Stomach (tissue), 9 donors: ENCODE data around the gene LRP3. TPM values are rescaled to one million over a fixed set of nuclear protein-coding genes. Genes with fewer than 3 reads are reported as not detected.

Source experiments
- DNase-seq, 2 donors: peaks; one replicate each; pipeline versions ENCODE4 v3.0.0 to v3.0.0-alpha.2; 2013 to 2019
- H3K27ac ChIP-seq, 5 donors: fragments of 200-600 bp in 4 of 5; sonication (generic) in 4 of 5; one replicate each; pipeline ENCODE4 v1.5.1; 2013 to 2019; ENCODE audit warnings: mild to moderate bottlenecking in 1 of 5, moderate library complexity in 1 of 5
- H3K27me3 ChIP-seq, 3 donors: fragments of 200-600 bp; sonication (generic); one replicate each; pipeline ENCODE4 v1.5.1; 2017 to 2019; ENCODE audit warnings: mixed run types in 1 of 3
- H3K36me3 ChIP-seq, 4 donors: fragments of 200-600 bp; sonication (generic); 1 replicate in 3 of 4; 2 replicates in 1 of 4; pipeline ENCODE4 v1.5.1; 2016 to 2019
- H3K4me1 ChIP-seq, 4 donors: fragments of 200-600 bp; sonication (generic); one replicate each; pipeline ENCODE4 v1.5.1; 2016 to 2019
- H3K4me3 ChIP-seq, 4 donors: fragments of 200-600 bp; sonication (generic) in 3 of 4; one replicate each; pipeline ENCODE4 v1.5.1; 2016 to 2019; ENCODE audit warnings: mild to moderate bottlenecking in 1 of 4
- H3K9me3 ChIP-seq, 4 donors: fragments of 200-600 bp; sonication (generic); one replicate each; pipeline ENCODE4 v1.5.1; 2016 to 2019
- EP300 ChIP-seq: sonication (generic); formaldehyde crosslinking; IDR thresholded peaks from one replicate; pipeline ENCODE4 v1.6.1; 2017; ENCODE audit warnings: antibody characterized with exemption
- POLR2A ChIP-seq, 4 donors: fragments of 450-650 bp; IDR thresholded peaks; one replicate each; pipeline ENCODE4 v1.6.1; 2016; ENCODE audit warnings: antibody characterized with exemption in 4 of 4, control low read depth in 2 of 4, mild to moderate bottlenecking in 1 of 4, moderate library complexity in 1 of 4
- POLR2AphosphoS5 ChIP-seq, 3 donors: sonication (generic); formaldehyde crosslinking; IDR thresholded peaks; one replicate each; pipeline ENCODE4 v1.6.1; 2016; ENCODE audit warnings: antibody characterized with exemption in 3 of 3
- WGBS, 5 donors: extraction: QIAGEN DNeasy Blood & Tissue Kit in 3 of 5; methylation state at CpG; one replicate each; pipeline versions ENCODE4 v1.1.5 to v1.1.7; 2013 to 2018; 5-methylcytosine and 5-hydroxymethylcytosine counted together
- intact Hi-C: fragments of 100-400 bp; cut with DNase I; formaldehyde crosslinking; loops from one replicate; pipeline ENCODE4 v1.15.1; 2023; ENCODE audit warnings: low total_unique reads
- polyA plus RNA-seq, 3 donors: library from polyadenylated mRNA; stranded (reverse); fragments of 200-250 nt; gene quantifications; one replicate each; pipeline ENCODE4 v1.2.3, GENCODE V29; 2013
- total RNA-seq, 5 donors: library from RNA; depleted of rRNA; stranded (reverse); fragments of >200 nt; gene quantifications; one replicate each; pipeline versions ENCODE4 v1.1.0 to v1.2.3, GENCODE V29; 2014 to 2016
- TF ChIP-seq, protein P1 (sequence below), 7 experiments: fragments of 450-650 bp in 4 of 7; fragments of 200-600 bp in 3 of 7; sonication (generic) in 3 of 7; IDR thresholded peaks; one replicate each; pipeline ENCODE4 v1.5.1; 2016 to 2019; ENCODE audit warnings: antibody characterized with exemption in 7 of 7, control low read depth in 2 of 7, mild to moderate bottlenecking in 1 of 7
- donor health status: healthy with polysubstance abuse.
- donor health status: Bipolar disorder and iron deficiency.
- donor health status: healthy.

The LRP3 gene
- total and polyA plus RNA-seq, 8 donors, result 7.5 to 26.6 (median 12.8) TPM

GRCh38 chr19:33175886-33176669, 18.1 kb upstream of the LRP3 start:
- no peaks in the 10 kb centered on the region for H3K9me3 ChIP-seq
- peak in 1 of 2 donors; percentile 68 for DNase-seq
- TF ChIP-seq POLR2AphosphoS5 (IDR thresholded peaks at IDR 0.05) (no peak), EP300 (no peak), POLR2A (IDR thresholded peaks at IDR 0.05) (no peak)
- TF ChIP-seq, protein P1, sequence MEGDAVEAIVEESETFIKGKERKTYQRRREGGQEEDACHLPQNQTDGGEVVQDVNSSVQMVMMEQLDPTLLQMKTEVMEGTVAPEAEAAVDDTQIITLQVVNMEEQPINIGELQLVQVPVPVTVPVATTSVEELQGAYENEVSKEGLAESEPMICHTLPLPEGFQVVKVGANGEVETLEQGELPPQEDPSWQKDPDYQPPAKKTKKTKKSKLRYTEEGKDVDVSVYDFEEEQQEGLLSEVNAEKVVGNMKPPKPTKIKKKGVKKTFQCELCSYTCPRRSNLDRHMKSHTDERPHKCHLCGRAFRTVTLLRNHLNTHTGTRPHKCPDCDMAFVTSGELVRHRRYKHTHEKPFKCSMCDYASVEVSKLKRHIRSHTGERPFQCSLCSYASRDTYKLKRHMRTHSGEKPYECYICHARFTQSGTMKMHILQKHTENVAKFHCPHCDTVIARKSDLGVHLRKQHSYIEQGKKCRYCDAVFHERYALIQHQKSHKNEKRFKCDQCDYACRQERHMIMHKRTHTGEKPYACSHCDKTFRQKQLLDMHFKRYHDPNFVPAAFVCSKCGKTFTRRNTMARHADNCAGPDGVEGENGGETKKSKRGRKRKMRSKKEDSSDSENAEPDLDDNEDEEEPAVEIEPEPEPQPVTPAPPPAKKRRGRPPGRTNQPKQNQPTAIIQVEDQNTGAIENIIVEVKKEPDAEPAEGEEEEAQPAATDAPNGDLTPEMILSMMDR (IDR thresholded peaks at IDR 0.05), result no peak
- H3K27me3 ChIP-seq, result no peaks in the 10 kb centered on the region
- peak overlapping the region; percentile 64 to 87 (median 75) for H3K4me3 ChIP-seq
- no peaks in the 10 kb centered on the region for H3K36me3 ChIP-seq
- intact Hi-C loops, result no loop called here
- H3K27ac ChIP-seq, result peak overlapping the region; percentile 86 to 98 (median 95)
- WGBS, 5 donors, result 6 to 11% (median 8%) methylated on average over 22 to 25 of the region's 25 CpGs
- peaks cover 17 to 43% (median 35%) of the 10 kb centered on the region in 4 donors for H3K4me1 ChIP-seq

DNA sequence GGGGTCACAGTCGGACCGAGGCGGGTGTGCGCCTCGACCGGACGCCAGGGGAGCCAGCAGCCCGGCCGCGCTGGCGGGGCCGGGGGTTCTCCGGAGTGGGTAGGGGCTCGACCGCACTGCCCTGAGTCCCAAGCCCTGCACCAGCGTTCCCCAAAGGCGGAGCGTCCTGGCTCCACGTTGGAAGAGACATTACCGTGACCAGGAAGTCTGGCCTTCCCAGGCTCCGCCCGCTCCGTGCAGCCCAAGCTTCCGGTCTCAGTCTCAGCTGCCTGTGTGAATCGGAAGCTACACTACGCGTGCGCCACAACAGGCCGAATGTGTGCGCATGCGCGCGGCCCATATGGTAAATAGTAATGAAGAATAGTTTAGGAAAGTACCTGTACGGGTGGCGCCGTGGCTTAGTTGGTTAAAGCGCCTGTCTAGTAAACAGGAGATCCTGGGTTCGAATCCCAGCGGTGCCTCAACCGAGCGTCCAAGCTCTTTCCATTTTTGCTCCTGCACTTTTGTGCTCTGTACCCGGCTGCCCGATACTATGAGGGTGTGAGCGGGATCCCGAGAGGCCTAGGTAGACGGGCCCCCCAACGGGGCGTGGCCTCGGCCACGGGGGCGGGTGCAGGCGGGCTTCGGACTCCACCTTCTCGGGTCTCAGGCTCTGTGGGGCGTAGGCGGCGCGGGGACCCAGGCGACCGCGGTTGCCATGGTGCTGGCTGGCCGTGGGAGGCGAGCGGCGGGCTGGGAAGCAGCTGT, 17.3 kb upstream of the LRP3 start:
- 0 to 1% (median 0%) methylated on average over 43 to 65 of the region's 65 CpGs for WGBS, 5 donors

DNA sequence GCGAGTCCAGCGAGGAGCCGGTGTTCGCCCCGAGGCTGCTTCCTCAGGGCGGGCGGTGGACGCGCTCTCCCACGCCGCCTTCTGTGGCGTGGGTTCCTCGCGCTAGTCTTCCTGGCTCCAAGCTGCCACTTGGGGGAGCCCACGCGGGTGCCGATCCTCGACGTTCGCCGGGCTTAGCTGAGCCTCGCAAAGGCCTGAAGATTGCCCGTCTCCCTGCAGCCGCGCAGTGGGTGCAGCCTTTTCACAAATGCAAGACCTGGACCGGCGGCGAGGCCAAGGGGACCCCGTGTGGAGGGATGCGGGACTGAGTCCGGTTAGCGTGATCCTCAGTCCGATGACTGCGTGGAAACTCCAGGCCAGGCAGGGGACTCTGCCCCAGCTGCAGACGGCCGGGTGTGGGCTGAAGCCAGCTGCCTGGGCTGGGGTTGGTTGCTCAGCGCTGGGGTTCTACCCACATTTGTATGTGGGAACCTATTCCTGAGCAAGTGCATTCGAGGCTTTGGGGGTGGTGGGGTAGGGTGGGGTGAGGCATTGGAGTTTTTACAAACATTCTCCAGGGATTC, 16.6 kb upstream of the LRP3 start:
- no peaks in the 10 kb centered on the region for H3K27me3 ChIP-seq
- H3K4me1 ChIP-seq, result peaks cover 17 to 43% (median 35%) of the 10 kb centered on the region in 4 donors
- no peaks in the 10 kb centered on the region for H3K9me3 ChIP-seq
- H3K4me3 ChIP-seq, result peak overlapping the region; percentile 64 to 87 (median 75)
- intact Hi-C loops, result no loop called here
- DNase-seq, result no peak
- WGBS, 5 donors, result 0 to 1% (median 0%) methylated on average over 15 to 38 of the region's 38 CpGs
- no peaks in the 10 kb centered on the region for H3K36me3 ChIP-seq
- H3K27ac ChIP-seq, result peak overlapping the region; percentile 79 to 98 (median 93)
- TF ChIP-seq, protein P1 (IDR thresholded peaks at IDR 0.05), result peak in 4 of 7 experiments; percentile 4 to 47 (median 24)
- TF ChIP-seq POLR2AphosphoS5 (IDR thresholded peaks at IDR 0.05), result no peak
- TF ChIP-seq POLR2A (IDR thresholded peaks at IDR 0.05), result no peak
- TF ChIP-seq EP300, result no peak

More for the DNA sequence above, 17.3 kb upstream of the LRP3 start:
- no peaks in the 10 kb centered on the region for H3K36me3 ChIP-seq
- peak overlapping the region; percentile 86 to 98 (median 95) for H3K27ac ChIP-seq
- DNase-seq, result peak; percentile 98
- H3K4me1 ChIP-seq, result peaks cover 17 to 43% (median 35%) of the 10 kb centered on the region in 4 donors
- intact Hi-C loops, result no loop called here
- H3K27me3 ChIP-seq, result no peaks in the 10 kb centered on the region
- peak overlapping the region; percentile 64 to 87 (median 75) for H3K4me3 ChIP-seq
- H3K9me3 ChIP-seq, result no peaks in the 10 kb centered on the region
- peak in 2 of 4 donors; percentile 42 to 44 for TF ChIP-seq POLR2A (IDR thresholded peaks at IDR 0.05)
- no peak for TF ChIP-seq EP300
- TF ChIP-seq POLR2AphosphoS5 (IDR thresholded peaks at IDR 0.05), result peak; percentile 79 to 96 (median 89)
- TF ChIP-seq, protein P1 (IDR thresholded peaks at IDR 0.05), result peak in 2 of 7 experiments; percentile 7 to 16
